AG04449 (cell line): Measurements from ENCODE around the gene RASSF8.
A peak's percentile ranks its signal among the peaks of the same experiment; 100 is the strongest.

Source experiments
- CTCF ChIA-PET: fragments of 350-600 bp; formaldehyde crosslinking; extraction: SDS; loops from one replicate; lab custom pipeline; 2021; ENCODE audit warnings: antibody characterized with exemption; lab: Yijun Ruan, JAX
- POLR2A ChIA-PET: fragments of 400-600, 350-600 bp; formaldehyde crosslinking; extraction: SDS; loops from one replicate; lab custom pipeline; 2020; ENCODE audit warnings: antibody characterized with exemption, inconsistent platforms; lab: Yijun Ruan, JAX
- DNase-seq: peaks from one replicate; pipeline ENCODE4 v3.0.0-alpha.2; 2010; ENCODE audit warnings: low read depth, low spot score
- H3K4me3 ChIP-seq: 2 replicates; pipeline ENCODE4 v1.5.1; 2011; ENCODE audit warnings: low read depth, mild to moderate bottlenecking, control low read depth, low read length
- CTCF ChIP-seq: IDR thresholded peaks from one replicate; pipeline ENCODE4 v1.5.1; 2011; ENCODE audit warnings: mild to moderate bottlenecking, moderate library complexity, low read length, control low read depth, inconsistent platforms; ENCODE audit not compliant: insufficient read depth; ENCODE audit errors: missing control alignments

The RASSF8 gene

GRCh38 chr12:26034371-26035142, 76.1 kb downstream of the RASSF8 start:
- TF ChIP-seq CTCF = no peak
- no peak overlapping the region for H3K4me3 ChIP-seq
- ChIA-PET POLR2A (no interaction called here), CTCF (no interaction called here)
- peak; percentile 53 for DNase-seq

- TF ChIP-seq CTCF = no peak
- POLR2A ChIA-PET = no interaction called here
- DNase-seq = no peak
- H3K4me3 ChIP-seq = no peak overlapping the region
- CTCF ChIA-PET = interaction anchor here (2.0 kb wide), 1 partner anchor 8 kb away, joined by 14 read pairs; no protein-coding TSS in a partner anchor
These were observed 78.4 kb downstream of the RASSF8 start for GRCh38 chr12:26036877-26037276.

- no peak for TF ChIP-seq CTCF
- DNase-seq = no peak
- ChIA-PET CTCF (interaction anchor here (0.5 to 2.0 kb wide), 6 partner anchors 9 to 601 kb away, joined by 3 to 14 read pairs (median 4); no protein-coding TSS in a partner anchor), POLR2A (no interaction called here)
- no peak overlapping the region for H3K4me3 ChIP-seq
These were observed 79.2 kb downstream of the RASSF8 start for GRCh38 chr12:26037615-26038220.

GRCh38 chr12:26042645-26043044, 84.2 kb downstream of the RASSF8 start:
- TF ChIP-seq CTCF = no peak
- CTCF ChIA-PET = interaction anchor here (0.9 kb wide), 1 partner anchor 606 kb away, joined by 3 read pairs; no protein-coding TSS in a partner anchor
- no peak overlapping the region for H3K4me3 ChIP-seq
- DNase-seq = no peak
- POLR2A ChIA-PET = no interaction called here

- H3K4me3 ChIP-seq = no peak overlapping the region
- TF ChIP-seq CTCF = no peak
- ChIA-PET POLR2A (interaction anchor here (1.1 kb wide), 1 partner anchor 13 kb away, joined by 3 read pairs; no protein-coding TSS in a partner anchor), CTCF (interaction anchor here (0.9 to 1.2 kb wide), 2 partner anchors 276 to 606 kb away, joined by 3 read pairs; no protein-coding TSS in a partner anchor)
- no peak for DNase-seq
These were observed 84.9 kb downstream of the RASSF8 start for GRCh38 chr12:26043135-26044006.
